Effector memory CD4-positive, alpha-beta T cell (primary cell): ENCODE measurements around the gene PPM1D.
A peak's percentile ranks its signal among the peaks of the same experiment; 100 is the strongest.
"Not testable (repeated sequence)": the region's sequence is repeated elsewhere in the genome, so short reads cannot be mapped to it uniquely, and the experiment has no call there.

ENCODE experiments used
- DNase-seq, 3 donors: peaks; one replicate each; pipeline ENCODE4 v3.0.0-alpha.2; 2020
- H3K27ac ChIP-seq: 2 replicates; pipeline ENCODE4 v1.7.0; 2013; ENCODE audit warnings: mild to moderate bottlenecking, low read length, moderate library complexity; ENCODE audit not compliant: insufficient read depth, poor library complexity, severe bottlenecking
- H3K27me3 ChIP-seq: replicated peaks from 2 replicates; pipeline ENCODE4 v1.7.0; 2013; ENCODE audit warnings: mild to moderate bottlenecking, low read length; ENCODE audit not compliant: insufficient read depth, control insufficient read depth, poor library complexity, severe bottlenecking
- H3K36me3 ChIP-seq: 2 replicates; pipeline ENCODE4 v1.7.0; 2013; ENCODE audit warnings: mild to moderate bottlenecking, low read length, moderate library complexity; ENCODE audit not compliant: control insufficient read depth, insufficient read depth
- H3K4me1 ChIP-seq: 2 replicates; pipeline ENCODE4 v1.7.0; 2013; ENCODE audit warnings: low read length, mild to moderate bottlenecking; ENCODE audit not compliant: control insufficient read depth, insufficient read depth, poor library complexity, severe bottlenecking
- H3K4me3 ChIP-seq: 2 replicates; pipeline ENCODE4 v1.7.0; 2013; ENCODE audit warnings: low read length, low read depth, mild to moderate bottlenecking; ENCODE audit not compliant: insufficient read depth, poor library complexity, severe bottlenecking
- H3K9me3 ChIP-seq: 2 replicates; pipeline ENCODE4 v1.7.0; 2013; ENCODE audit warnings: mild to moderate bottlenecking, low read length, moderate library complexity; ENCODE audit not compliant: control insufficient read depth

The PPM1D gene

GRCh38 chr17:60656499-60656898, 56.5 kb downstream of the PPM1D start:
- DNase-seq: no peak
- Histone ChIP-seq H3K4me3 (no peak overlapping the region), H3K27me3 (no peaks in the 10 kb centered on the region), H3K27ac (no peak overlapping the region), H3K4me1 (no peaks in the 10 kb centered on the region), H3K9me3 (no peaks in the 10 kb centered on the region), H3K36me3 (peaks cover 9% of the 10 kb centered on the region)

GRCh38 chr17:60659156-60659555, 59.2 kb downstream of the PPM1D start:
- Histone ChIP-seq H3K36me3 (peaks cover 9% of the 10 kb centered on the region), H3K27ac (no peak overlapping the region), H3K4me3 (no peak overlapping the region), H3K27me3 (no peaks in the 10 kb centered on the region), H3K4me1 (no peaks in the 10 kb centered on the region), H3K9me3 (no peaks in the 10 kb centered on the region)
- no peak for DNase-seq

- no peak for DNase-seq
- Histone ChIP-seq H3K9me3 (no peaks in the 10 kb centered on the region), H3K36me3 (peaks cover 13% of the 10 kb centered on the region), H3K4me3 (no peak overlapping the region), H3K4me1 (no peaks in the 10 kb centered on the region), H3K27me3 (no peaks in the 10 kb centered on the region), H3K27ac (no peak overlapping the region)
Measured at GRCh38 chr17:60661489-60661888, 61.5 kb downstream of the PPM1D start.

- H3K4me3 ChIP-seq: no peak overlapping the region
- H3K36me3 ChIP-seq: peaks cover 4% of the 10 kb centered on the region
- no peaks in the 10 kb centered on the region for H3K9me3 ChIP-seq
- no peak for DNase-seq
- H3K27me3 ChIP-seq: no peaks in the 10 kb centered on the region
- no peaks in the 10 kb centered on the region for H3K4me1 ChIP-seq
- H3K27ac ChIP-seq: no peak overlapping the region
Measured at GRCh38 chr17:60664022-60664421, 64.0 kb downstream of the PPM1D start.

GRCh38 chr17:60665602-60666001, 65.6 kb downstream of the PPM1D start:
- H3K9me3 ChIP-seq: no peaks in the 10 kb centered on the region
- no peaks in the 10 kb centered on the region for H3K4me1 ChIP-seq
- H3K36me3 ChIP-seq: peaks cover 4% of the 10 kb centered on the region
- no peaks in the 10 kb centered on the region for H3K27me3 ChIP-seq
- no peak overlapping the region for H3K27ac ChIP-seq
- no peak for DNase-seq
- H3K4me3 ChIP-seq: no peak overlapping the region

GRCh38 chr17:60668741-60669140, 68.7 kb downstream of the PPM1D start:
- H3K4me1 ChIP-seq, H3K4me3 ChIP-seq, H3K27me3 ChIP-seq, H3K27ac ChIP-seq, H3K36me3 ChIP-seq, DNase-seq, H3K9me3 ChIP-seq: not testable (repeated sequence)

GRCh38 chr17:60671482-60671881, 71.5 kb downstream of the PPM1D start:
- Histone ChIP-seq H3K4me3 (no peak overlapping the region), H3K4me1 (no peaks in the 10 kb centered on the region), H3K36me3 (no peaks in the 10 kb centered on the region), H3K27ac (no peak overlapping the region), H3K9me3 (no peaks in the 10 kb centered on the region), H3K27me3 (no peaks in the 10 kb centered on the region)
- DNase-seq: no peak

GRCh38 chr17:60674637-60675036, 74.6 kb downstream of the PPM1D start:
- not testable (repeated sequence) for H3K27me3 ChIP-seq, H3K4me3 ChIP-seq, H3K9me3 ChIP-seq, DNase-seq, H3K27ac ChIP-seq, H3K36me3 ChIP-seq
- H3K4me1 ChIP-seq: peaks cover 11% of the 10 kb centered on the region

- Histone ChIP-seq H3K9me3 (no peaks in the 10 kb centered on the region), H3K36me3 (no peaks in the 10 kb centered on the region), H3K4me1 (peaks cover 11% of the 10 kb centered on the region), H3K4me3 (no peak overlapping the region), H3K27me3 (no peaks in the 10 kb centered on the region), H3K27ac (no peak overlapping the region)
- no peak for DNase-seq
Measured at GRCh38 chr17:60675997-60676396, 76.0 kb downstream of the PPM1D start.

GRCh38 chr17:60676758-60677307, 76.8 kb downstream of the PPM1D start:
- H3K4me1 ChIP-seq: peaks cover 11% of the 10 kb centered on the region
- peak overlapping the region; percentile 78 for H3K27ac ChIP-seq
- no peak for DNase-seq
- no peaks in the 10 kb centered on the region for H3K9me3 ChIP-seq
- H3K36me3 ChIP-seq: no peaks in the 10 kb centered on the region
- H3K4me3 ChIP-seq: peak overlapping the region; percentile 99
- no peaks in the 10 kb centered on the region for H3K27me3 ChIP-seq
